ENCODE results near the gene JAKMIP2.
"Not testable (repeated sequence)": the region's sequence is repeated elsewhere in the genome, so short reads cannot be mapped to it uniquely, and the experiment has no call there.

JAKMIP2 gene

DNA sequence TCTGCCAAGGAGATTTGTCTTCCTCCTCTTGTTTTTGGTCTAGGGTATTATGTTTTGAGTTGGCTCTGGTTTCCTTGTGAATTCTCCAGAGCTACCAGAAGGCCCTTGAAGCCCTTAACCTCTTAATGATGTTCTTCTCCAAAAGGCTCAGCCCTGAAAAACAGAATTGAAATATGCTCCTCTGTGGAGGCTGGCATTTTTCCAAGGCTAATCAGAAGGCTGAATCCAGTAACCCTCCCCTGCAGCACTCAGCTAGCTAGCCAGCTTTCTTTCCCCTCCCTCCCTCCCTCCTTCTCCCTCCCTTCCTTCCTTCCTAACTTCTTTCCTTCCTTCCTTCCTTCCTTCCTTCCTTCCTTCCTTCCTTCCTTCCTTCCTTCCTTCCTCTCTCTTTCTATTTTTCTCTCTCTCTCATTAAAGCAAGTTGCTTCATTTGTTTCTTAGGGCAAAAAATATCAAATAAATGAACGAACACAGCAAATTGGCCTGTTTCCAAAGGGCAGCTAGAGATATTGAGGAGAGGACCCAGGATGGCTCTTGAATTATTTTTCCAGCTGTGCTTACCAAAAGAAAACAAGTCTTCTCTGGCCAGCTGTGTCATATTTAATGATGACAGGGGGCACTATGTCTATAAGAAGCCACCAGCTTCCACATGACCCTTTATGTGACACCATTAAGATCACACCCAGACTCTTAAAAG lies 38.7 kb downstream of the JAKMIP2 start:
- peak; percentile 98 to 99 for DNase-seq

DNA sequence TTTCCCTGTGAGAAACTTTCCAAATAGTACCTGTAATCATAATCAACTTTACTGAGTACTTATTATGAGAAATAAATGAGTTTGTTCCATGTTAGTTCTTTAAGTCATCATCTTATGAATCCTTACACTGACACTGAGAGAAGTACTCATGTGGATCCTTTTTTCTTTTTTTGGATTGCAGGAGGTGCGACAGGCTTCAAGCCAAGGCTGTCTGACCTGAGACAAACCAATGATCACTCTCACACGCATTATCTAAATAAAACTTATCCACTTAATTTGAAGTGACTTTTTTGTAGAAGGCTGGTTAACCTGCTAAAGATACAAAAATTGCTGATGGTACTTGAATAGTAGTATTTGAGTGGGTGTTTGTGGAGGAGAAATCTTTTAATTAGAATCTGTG lies 39.5 kb downstream of the JAKMIP2 start:
- DNase-seq = no peak

DNA sequence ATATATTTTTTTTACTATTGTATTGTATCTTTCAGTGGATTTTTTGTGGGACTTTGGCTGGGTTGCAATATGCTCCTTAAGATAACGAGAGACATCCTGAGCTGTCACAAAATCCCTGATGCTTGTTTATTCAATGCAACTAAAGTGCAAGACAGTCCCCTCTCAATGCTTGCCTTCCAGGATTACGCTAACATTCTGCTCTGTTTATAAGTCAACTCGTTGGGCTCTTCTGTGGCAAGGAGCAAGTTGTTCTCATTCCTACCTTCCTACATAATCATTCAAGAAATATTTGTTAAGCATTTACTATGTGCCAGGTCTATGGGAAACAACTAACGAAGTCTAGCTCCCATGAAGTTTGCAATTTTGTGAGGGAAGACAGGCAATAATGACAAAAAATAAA lies 40.4 kb downstream of the JAKMIP2 start:
- peak in 1 of 2 experiments; percentile 7 for DNase-seq

DNA sequence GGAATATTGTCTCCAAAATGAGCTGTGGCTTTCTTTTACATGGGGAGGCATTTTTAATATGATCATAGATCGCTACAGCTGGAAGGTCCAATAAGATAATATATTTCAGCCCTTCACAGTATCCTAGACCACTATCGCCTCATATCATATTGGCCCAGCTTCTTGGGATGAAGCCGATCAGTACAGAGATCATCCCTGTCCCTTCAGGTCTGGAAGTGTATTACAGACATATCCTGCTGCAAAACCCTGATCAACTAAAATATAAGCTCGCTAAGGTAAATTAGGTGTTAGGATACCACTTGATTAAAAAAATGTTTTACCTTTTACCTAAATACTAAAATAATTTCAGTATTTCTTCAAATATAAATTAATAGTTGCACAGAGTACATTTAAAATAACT lies 41.7 kb downstream of the JAKMIP2 start:
- DNase-seq = no peak

DNA sequence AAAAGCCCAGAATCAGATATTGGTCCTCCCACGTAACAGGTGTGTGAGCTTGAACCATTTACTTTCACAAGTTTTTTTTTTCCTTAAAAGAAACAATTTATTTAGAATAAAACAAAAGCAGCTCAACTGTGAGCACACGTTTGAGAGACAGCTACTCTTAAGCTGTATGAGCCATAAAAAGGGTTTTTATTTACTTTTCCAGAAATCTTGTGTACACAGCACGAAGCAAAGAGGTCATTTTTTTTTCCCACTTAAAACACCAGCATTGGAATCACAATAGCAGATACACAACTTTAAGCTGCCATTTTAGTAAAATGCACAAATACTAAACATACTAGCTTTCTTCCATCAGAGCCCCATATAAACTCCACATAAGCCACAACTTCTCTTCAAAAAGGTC lies 44.6 kb downstream of the JAKMIP2 start:
- no peak for DNase-seq

DNA sequence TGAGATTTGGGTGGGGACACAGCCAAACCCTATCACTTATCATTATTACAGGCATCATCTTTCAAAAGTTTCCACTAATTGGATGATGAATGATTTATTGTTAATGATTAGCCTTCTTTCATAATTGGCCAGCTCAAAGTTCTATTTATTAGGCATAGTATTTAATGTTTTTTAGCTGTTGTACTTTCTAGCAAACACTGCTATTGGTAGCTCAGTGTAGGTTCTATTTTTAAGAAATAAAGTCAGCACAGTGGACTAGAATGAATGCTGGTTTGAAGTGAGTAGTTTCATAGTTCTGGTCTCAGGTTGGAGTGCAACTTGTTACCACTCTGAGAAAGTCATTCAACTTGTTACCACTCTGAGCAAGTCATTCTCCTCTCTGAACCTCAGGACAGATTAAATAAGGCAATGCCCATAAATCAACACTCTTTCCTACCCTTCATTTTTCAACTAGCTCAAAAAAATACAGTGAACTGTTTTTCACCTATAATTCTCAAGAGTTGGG lies 46.9 kb downstream of the JAKMIP2 start:
- DNase-seq = no peak

DNA sequence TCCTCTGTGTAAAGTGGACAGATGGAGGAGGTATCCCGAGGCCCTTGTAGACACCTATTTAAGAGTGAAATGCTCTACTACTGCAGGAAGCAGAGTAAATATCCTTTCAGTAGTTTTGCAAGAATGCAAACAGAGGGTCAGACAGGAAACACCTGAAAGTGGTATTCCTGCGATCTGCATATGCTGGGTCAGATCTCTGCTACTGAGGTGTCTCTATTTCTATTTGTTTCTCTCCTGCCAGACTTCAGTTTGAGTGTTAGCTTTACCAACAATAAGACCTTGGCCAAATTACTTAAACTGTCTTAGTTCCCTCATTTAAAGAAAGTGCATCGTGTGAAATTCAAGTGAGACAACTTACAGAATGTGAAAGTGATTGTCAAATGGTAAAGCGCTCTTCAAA lies 47.6 kb downstream of the JAKMIP2 start:
- peak in 1 of 2 experiments; percentile 21 for DNase-seq

DNA sequence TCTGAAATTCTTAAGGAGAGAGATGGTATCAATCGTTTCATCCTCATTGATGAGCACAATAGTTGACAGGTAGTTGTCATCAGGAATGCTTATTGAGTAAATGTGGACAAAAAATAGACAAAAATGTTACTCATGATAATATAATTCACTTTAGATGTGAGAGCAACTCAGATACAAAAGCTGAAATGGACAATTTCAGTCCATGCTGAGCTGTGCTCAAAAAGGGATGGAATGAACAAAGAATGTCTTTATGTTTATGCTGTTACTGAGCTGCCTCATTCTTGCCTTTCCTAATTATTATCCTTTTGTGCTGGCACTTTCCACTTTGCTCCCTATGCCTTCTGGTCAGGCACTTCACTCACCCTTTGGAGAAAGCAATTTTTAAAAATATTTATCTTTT lies 49.5 kb downstream of the JAKMIP2 start:
- no peak for DNase-seq

DNA sequence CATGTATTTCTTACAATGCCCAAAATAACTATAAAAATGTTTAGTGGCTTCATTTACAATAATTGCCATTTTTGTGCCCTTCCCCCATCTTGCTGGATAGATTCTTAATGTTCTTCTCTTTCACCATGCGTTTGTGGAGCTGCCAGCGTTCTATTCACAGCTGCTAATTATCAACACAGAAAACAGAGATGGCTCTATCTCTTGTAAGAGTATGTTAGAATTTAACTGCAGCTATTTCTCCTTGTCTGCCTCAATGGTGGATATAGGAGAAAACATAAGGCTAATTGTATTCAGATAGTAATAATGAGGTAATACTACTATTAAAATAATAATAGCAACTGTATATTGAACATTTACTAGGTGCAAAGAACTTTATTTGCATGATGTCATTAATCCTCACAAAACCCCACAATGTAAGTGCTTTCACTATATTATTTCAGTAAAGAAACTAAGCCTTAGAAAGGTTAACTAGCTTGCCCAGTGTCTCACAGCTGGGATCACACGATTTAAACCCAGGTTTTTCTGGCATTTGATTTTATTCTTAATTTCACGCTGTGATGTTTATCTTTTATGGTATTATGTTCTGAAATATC lies 50.1 kb downstream of the JAKMIP2 start:
- no peak for DNase-seq

DNA sequence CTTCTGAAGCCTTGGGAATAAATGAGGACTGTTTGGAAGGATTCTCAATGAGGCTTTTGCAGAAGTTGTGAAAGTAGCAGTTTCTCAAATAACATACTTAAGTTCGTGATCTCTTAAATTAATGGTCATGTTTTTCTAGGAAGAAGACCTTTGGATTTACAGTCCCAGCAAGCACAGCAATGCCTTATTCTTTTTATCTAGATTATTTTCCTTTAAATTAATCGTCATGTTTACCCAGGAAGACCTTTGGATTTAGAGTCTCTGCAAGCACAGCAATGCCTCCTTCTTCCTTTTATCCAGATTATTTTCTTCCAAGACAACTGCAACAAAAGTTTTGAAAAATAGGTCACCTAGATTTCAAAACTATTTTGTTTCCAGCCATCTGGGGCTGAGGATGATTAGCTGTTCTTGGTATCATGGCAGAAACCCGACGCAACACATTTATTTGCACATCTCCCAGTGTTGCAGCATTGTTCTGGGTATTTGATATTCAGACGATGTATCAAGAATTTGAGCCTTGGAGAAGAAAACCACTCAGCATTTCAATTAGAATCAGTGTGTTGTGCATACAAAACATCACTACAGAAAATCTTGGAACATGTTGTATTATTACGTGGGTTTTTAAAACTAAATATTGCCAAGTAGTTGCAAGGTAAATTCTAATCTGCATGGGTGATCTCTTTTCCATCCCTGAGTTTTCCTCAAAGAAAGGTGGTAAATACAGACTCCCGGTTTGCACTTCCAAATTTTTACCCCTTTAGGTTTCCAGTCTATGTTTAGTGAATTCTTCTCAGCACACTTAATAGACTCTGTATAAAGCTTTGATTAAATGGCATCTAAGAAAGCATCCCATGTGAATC lies 50.9 kb downstream of the JAKMIP2 start:
- no peak for DNase-seq

DNA sequence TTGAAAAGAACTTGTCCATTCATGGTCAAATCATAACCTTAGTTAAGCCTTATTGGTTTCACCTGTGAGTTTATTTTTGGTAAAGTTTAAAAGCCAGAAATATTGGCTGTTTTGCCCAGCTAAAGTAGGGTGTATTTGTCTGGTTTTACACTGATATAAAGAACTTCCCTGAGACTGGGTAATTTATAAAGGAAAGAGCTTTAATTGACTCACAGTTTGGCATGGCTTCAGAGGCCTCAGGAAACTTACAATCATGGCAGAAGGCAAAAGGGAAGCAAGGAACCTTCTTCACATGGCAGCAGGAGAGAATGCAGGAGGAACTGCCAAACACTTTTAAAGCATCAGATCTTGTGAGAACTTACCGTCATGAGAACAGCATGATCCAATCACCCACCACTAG lies 55.3 kb downstream of the JAKMIP2 start:
- no peak for DNase-seq

DNA sequence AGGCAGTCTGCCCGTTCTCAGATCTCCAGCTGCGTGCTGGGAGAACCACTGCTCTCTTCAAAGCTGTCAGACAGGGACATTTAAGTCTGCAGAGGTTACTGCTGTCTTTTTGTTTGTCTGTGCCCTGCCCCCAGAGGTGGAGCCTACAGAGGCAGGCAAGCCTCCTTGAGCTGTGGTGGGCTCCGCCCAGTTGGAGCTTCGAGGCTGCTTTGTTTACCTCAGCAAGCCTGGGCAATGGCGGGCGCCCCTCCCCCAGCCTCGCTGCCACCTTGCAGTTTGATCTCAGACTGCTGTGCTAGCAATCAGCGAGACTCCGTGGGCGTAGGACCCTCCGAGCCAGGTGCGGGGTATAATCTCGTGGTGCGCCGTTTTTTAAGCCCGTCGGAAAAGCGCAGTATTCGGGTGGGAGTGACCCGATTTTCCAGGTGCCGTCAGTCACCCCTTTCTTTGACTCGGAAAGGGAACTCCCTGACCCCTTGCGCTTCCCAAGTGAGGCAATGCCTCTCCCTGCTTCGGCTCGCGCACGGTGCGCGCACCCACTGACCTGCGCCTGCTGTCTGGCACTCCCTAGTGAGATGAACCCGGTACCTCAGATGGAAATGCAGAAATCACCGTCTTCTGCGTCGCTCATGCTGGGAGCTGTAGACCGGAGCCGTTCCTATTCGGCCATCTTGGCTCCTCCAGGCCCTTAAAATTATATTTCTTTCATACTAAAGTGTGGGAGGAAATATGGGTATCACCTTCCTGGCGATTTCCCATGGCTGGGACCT lies 61.2 kb downstream of the JAKMIP2 start:
- DNase-seq = not testable (repeated sequence)

DNA sequence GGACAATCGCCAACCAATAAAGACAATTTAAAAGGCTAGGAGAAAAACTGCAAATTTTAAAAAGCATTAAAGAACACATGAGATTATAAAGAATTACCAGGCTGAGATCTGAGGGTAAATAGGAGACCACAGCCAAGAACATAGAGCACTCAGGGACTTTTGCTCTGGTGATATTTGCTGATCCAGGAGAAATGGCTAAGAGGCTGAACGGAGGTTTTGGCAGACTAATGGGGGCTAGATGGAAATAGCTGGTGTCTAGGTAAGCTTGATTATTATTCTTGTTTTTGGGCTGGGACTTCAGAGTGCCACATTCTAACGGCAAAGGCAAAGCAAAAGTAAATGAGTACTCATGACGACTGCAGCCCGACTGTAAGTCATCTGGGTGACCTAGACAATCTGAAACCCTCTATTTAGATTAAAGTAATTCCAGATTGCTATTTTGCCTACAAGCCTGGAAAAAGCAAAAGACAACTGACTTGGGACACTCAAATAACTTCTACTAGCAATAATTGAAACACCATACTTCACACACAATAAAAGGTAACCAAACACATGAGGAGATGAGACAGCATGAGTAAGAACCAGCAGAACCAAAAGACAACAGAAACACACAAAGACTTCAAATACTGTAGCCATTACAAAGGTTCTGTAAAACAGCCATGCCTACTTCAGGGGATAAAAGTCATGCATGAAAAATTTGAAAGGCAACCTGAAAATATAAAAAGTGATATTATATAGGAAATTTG lies 68.8 kb downstream of the JAKMIP2 start:
- no peak for DNase-seq

DNA sequence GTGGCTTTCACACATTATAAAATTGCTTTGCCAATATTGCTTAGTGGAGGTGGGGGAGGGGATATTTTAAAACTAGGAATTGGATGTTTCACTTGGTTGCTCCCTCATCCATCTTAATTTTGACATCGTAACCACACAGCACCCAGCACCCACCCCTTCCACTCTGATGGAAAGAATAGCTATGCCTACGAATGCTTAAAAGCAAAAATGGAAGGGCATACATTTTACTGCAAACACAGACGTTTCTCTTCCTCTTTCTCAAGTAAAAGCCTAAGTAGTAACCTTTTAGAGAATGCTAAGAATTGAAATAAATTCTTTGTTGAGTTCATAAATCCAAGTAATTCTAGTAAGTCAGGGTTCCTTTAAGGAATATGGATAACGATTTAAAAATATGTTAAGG lies 69.9 kb downstream of the JAKMIP2 start:
- DNase-seq = no peak

DNA sequence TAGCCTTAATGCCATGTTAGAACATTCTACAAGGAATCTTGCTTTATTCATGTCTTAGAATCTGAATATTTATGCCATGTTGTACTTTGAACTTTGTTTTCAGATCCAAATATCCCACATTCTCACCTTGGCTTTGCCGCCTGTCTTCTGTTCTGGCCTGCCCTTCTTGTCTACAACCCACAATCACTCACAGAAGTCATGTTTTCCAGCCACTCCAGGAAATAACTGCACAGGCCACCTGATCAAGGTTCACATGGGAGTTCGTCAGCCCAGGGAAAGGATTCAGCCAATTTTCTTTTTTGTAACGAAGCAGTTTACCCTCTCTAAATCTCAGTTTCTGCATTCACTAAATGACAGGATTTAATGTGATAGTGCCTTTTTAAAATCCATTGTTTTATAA lies 70.5 kb downstream of the JAKMIP2 start:
- DNase-seq = no peak

DNA sequence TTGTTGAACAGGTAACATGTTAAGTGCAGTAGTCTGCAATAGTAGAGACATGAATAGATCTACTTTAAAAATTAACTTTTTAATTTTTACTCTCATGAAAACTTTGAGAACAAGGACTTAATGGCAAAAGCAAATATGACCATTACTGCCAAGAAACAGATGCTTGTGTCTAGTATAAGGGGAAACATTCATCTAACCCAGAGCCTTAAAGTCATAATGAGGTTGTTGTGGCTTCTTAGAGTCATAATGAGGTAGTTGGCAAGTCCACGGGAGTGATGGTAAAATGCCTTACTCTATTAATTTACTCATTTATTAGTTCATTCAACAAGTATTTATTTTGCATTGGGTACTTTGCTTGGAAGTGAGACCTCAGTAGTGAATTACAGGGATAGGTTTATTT lies 71.5 kb downstream of the JAKMIP2 start:
- DNase-seq = no peak

DNA sequence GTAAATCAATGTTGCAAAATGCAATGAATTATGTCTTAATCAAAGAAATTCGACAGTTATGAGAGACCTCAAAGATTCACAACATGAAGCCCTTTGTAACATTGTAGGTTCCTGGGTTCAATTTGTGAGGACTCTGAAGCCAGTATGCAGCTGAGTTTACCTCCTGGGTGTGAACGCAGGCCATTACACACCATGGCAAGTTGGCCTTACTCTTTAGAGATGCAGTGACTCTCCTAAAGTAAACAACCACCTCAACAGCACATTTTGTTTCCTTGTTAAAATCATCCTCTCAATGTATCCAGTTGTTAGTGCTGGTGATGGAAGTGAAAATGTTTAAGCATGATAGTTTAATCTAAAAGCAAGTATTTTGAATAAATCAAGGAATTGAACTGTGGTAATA lies 73.8 kb downstream of the JAKMIP2 start:
- no peak for DNase-seq

DNA sequence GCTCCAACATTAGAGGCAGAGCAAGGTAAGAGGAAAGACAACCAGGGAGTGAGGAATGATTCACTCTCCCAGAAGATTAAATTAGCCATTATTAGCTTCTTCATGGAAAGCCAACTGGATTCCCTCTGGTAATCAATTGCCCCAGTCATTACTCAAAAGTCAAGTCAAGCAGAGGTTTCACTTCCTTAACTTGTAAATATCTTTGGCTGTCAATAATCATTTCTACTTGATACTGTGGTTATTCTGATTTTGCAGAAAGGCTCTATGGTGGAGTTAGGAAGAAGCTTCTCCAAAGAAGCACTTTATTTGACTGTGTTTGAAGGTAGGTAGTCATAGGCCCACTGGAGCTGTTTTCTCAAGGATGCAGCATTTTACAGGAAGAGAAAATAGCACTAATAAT lies 78.0 kb downstream of the JAKMIP2 start:
- DNase-seq = no peak

DNA sequence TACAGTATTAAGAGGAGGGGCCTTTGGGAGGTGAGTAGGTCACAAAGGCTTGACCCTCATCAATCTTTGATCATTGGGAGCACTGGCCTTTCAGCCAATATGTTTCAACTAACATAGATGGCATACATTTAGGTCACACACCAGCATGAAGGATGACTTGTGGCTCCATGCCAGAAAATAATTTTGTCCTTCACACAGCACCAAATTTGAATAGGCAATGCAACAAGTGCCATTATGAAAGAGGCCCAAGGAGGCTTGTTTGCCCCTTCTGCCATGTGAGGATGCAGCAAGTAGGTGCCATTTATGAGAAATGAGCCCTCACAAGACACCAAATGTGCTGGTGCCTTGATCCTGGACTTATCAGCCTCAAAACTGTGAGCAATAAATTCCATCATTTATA lies 81.1 kb downstream of the JAKMIP2 start:
- no peak for DNase-seq

DNA sequence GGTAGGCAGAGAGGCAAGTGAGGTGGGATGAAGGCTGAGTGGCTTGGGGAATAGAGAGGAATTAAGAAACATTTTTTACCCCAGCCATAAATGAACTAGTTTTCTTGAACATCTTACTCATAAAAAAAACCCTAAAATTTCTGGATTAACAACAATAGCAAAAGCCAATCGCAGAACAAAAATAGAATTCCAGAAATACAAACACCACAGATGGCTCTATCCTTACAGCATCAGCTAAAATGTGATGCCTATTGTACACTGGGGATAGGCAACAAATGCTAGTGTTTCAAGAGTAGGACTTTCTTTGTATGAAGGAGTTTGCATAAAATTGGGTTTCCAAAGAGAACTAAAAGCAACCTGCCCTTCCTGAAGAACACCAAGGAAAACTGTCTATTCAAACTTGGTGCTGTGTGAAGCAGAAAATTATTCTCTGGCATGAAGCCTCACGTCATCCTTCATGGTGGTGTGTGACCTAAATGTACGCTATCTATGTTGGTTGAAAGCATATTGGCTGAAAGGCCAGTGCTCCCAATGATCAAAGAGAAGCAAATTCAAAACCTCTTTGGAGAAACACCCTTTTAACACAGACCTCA lies 82.9 kb downstream of the JAKMIP2 start:
- no peak for DNase-seq

DNA sequence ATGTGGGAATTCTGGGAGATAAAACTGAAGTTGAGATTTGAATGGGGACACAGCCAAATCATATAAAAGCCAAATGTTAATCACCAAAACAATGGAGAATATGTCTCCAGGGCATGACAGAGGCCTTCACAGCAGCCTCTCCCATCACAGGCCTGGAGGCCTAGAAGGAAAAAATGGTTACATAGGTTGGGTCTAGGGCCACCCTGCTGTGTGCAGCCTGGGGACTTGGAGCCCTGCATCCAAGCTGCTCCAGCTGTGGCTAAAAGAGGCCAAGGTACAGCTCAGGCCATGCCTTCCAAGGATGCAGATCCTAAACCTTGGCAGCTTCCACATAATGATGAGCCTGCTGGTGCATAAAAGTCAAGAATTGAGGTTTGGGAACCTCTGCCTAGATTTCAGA lies 85.1 kb downstream of the JAKMIP2 start:
- no peak for DNase-seq

DNA sequence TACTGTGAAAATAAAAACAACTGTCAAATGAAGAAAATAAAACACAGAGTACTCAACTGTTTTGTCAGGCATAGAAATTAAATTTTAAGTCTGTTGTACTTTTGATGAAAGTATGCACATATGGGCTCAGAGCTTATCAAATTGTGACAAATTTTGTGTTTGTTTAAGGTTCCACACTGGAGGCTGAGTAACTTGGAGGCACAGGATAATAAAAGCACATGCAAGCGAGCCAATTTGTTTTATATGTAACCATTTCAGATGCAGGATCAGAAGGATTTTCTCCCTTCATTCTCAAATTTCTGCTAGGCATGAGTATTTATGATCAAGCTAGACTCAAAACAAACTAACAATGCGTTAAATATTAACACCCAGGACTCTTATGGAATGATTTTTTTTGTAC lies 87.8 kb downstream of the JAKMIP2 start:
- DNase-seq = no peak

Measured in NCI-H524 (cell line).